Fibroblast of villous mesenchyme (primary cell): Measurements from ENCODE around the gene ROR1. TPM values are rescaled to one million over a fixed set of nuclear protein-coding genes. Genes with fewer than 3 reads are reported as not detected.
A peak's percentile ranks its signal among the peaks of the same experiment; 100 is the strongest.

Experiments
- DNase-seq: peaks from one replicate; pipeline ENCODE4 v3.0.0-alpha.2; 2010; ENCODE audit warnings: low read depth
- H3K4me3 ChIP-seq: 2 replicates; pipeline ENCODE4 v1.5.1; 2011; ENCODE audit warnings: low read depth, mild to moderate bottlenecking, low read length
- CTCF ChIP-seq: IDR thresholded peaks from 2 replicates; pipeline ENCODE4 v1.5.1; 2012; ENCODE audit warnings: low read depth, mild to moderate bottlenecking, low read length; ENCODE audit not compliant: insufficient read depth
- total RNA-seq: library from RNA; depleted of rRNA; stranded (reverse); fragments of >200 nt; gene quantifications from 2 replicates; pipeline ENCODE4 v1.2.3, GENCODE V29; 2012

ROR1 gene
- total RNA-seq, 1 donor: 8.6 TPM

GRCh38 chr1:64029037-64029436 is 255.2 kb downstream of the ROR1 start:
- no peak overlapping the region for H3K4me3 ChIP-seq
- no peak for DNase-seq
- TF ChIP-seq CTCF: no peak

GRCh38 chr1:64030411-64030810 is 256.6 kb downstream of the ROR1 start:
- no peak for TF ChIP-seq CTCF
- H3K4me3 ChIP-seq: no peak overlapping the region
- no peak for DNase-seq

DNA sequence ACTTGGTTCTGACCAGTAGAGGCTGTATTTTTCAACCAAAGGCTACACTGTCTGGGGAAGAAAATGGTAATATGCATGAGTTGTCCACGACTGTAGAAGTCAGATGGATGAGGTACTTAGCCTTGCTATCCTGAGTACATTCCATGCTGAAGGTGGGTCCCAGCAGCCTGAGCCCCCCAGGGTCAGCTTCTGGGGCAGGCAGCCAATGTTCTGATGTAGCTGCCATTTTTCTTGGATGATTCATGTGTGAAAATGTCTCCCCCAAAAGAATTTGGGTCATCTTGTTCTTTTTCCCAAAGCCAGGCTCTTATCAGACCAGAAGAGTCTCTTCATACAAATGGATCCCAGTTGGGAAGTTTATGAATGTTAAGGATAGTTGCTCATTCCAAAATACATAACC is 257.4 kb downstream of the ROR1 start:
- no peak for TF ChIP-seq CTCF
- H3K4me3 ChIP-seq: no peak overlapping the region
- no peak for DNase-seq

- DNase-seq: peak; percentile 67
- no peak overlapping the region for H3K4me3 ChIP-seq
- TF ChIP-seq CTCF: no peak
These were observed 259.9 kb downstream of the ROR1 start for GRCh38 chr1:64033667-64034220.

GRCh38 chr1:64036549-64036948 is 262.7 kb downstream of the ROR1 start:
- no peak for DNase-seq
- no peak for TF ChIP-seq CTCF
- no peak overlapping the region for H3K4me3 ChIP-seq

GRCh38 chr1:64038119-64038518 is 264.3 kb downstream of the ROR1 start:
- H3K4me3 ChIP-seq: no peak overlapping the region
- TF ChIP-seq CTCF: no peak
- peak; percentile 75 for DNase-seq

DNA sequence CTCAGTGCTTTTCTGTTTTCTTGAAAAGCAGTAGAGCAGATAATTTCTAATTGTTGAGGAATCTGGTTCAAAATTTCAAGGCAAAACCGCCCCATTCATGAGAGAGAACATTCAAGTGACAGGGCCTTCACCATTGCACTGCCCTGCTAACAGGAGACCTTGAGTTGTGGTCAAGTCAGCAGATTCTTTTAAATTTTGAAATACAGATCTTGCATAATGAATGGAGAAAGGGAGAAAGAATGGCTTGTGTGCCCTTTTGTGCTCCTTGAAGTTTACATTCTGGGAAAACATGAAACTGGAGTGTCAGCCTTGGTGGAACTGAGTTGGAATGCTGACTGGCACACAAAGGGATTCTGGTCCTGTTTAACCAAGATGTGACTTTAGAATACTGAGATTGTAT is 265.1 kb downstream of the ROR1 start:
- peak; percentile 84 for DNase-seq
- no peak overlapping the region for H3K4me3 ChIP-seq
- TF ChIP-seq CTCF: no peak
